ENCODE measurements around the gene CAB39L. TPM values are rescaled to one million over a fixed set of nuclear protein-coding genes. Genes with fewer than 3 reads are reported as not detected.
A peak's percentile ranks its signal among the peaks of the same experiment; 100 is the strongest.

The CAB39L gene
- total RNA-seq, 2 donors from 2014 or later: 24.3 to 27.1 TPM

GRCh38 chr13:49441846-49442245 is 2.0 kb downstream of the CAB39L start:
- Histone ChIP-seq H3K27ac (no peak overlapping the region), H3K9me3 (no peaks in the 10 kb centered on the region), H3K4me3 (no peak overlapping the region), H3K4me1 (peaks cover 0 to 22% of the 10 kb centered on the region in 2 donors), H3K27me3 (no peaks in the 10 kb centered on the region), H3K36me3 (no peaks in the 10 kb centered on the region)
- TF ChIP-seq CTCF (IDR thresholded peaks at IDR 0.05): no peak
- no peak for DNase-seq (ENCODE audit: low spot score)

- Histone ChIP-seq H3K36me3 (no peaks in the 10 kb centered on the region), H3K4me3 (no peak overlapping the region), H3K4me1 (peaks cover 0 to 17% of the 10 kb centered on the region in 2 donors), H3K27ac (no peak overlapping the region), H3K27me3 (no peaks in the 10 kb centered on the region), H3K9me3 (no peaks in the 10 kb centered on the region)
- no peak for DNase-seq (ENCODE audit: low spot score)
- TF ChIP-seq CTCF (IDR thresholded peaks at IDR 0.05): no peak
Observed at GRCh38 chr13:49441312-49441711, 2.6 kb downstream of the CAB39L start.

GRCh38 chr13:49439609-49440008 is 4.3 kb downstream of the CAB39L start:
- Histone ChIP-seq H3K4me1 (no peaks in the 10 kb centered on the region), H3K27me3 (no peaks in the 10 kb centered on the region), H3K36me3 (no peaks in the 10 kb centered on the region), H3K4me3 (no peak overlapping the region), H3K27ac (no peak overlapping the region), H3K9me3 (no peaks in the 10 kb centered on the region)
- no peak for TF ChIP-seq CTCF (IDR thresholded peaks at IDR 0.05)
- no peak for DNase-seq (ENCODE audit: low spot score)

GRCh38 chr13:49437705-49438104 is 6.2 kb downstream of the CAB39L start:
- H3K4me1 ChIP-seq: no peaks in the 10 kb centered on the region
- no peak overlapping the region for H3K27ac ChIP-seq
- peaks cover 2% of the 10 kb centered on the region for H3K36me3 ChIP-seq
- no peaks in the 10 kb centered on the region for H3K27me3 ChIP-seq
- no peak for TF ChIP-seq CTCF (IDR thresholded peaks at IDR 0.05)
- no peaks in the 10 kb centered on the region for H3K9me3 ChIP-seq
- no peak for DNase-seq (ENCODE audit: low spot score)
- H3K4me3 ChIP-seq: no peak overlapping the region

- H3K4me3 ChIP-seq: no peak overlapping the region
- H3K27me3 ChIP-seq: no peaks in the 10 kb centered on the region
- peak overlapping the region; percentile 29 to 56 for H3K27ac ChIP-seq
- H3K4me1 ChIP-seq: no peaks in the 10 kb centered on the region
- peaks cover 9% of the 10 kb centered on the region for H3K36me3 ChIP-seq
- H3K9me3 ChIP-seq: no peaks in the 10 kb centered on the region
- DNase-seq (ENCODE audit: low spot score): peak; percentile 67
- peak in 1 of 2 donors; percentile 43 for TF ChIP-seq CTCF (IDR thresholded peaks at IDR 0.05)
Observed at GRCh38 chr13:49436890-49437289, 7.0 kb downstream of the CAB39L start.

GRCh38 chr13:49435992-49436391 is 7.9 kb downstream of the CAB39L start:
- DNase-seq (ENCODE audit: low spot score): no peak
- no peaks in the 10 kb centered on the region for H3K9me3 ChIP-seq
- peaks cover 9% of the 10 kb centered on the region for H3K36me3 ChIP-seq
- H3K27ac ChIP-seq: peak overlapping the region; percentile 29 to 56
- no peaks in the 10 kb centered on the region for H3K27me3 ChIP-seq
- no peak overlapping the region for H3K4me3 ChIP-seq
- TF ChIP-seq CTCF (IDR thresholded peaks at IDR 0.05): no peak
- H3K4me1 ChIP-seq: no peaks in the 10 kb centered on the region

Measured in right atrium auricular region (tissue), 2 donors.